B cell (primary cell): ENCODE data around the gene ANKS1B. TPM values are rescaled to one million over a fixed set of nuclear protein-coding genes. Genes with fewer than 3 reads are reported as not detected.

Experiments
- ATAC-seq: fragments of 200-7000 bp; cut with Tn5 transposase; one replicate; pipeline ENCODE4 v1.10.0; 2021; ENCODE audit warnings: low read depth, mild to moderate bottlenecking, moderate number of reproducible peaks, moderate library complexity
- CTCF ChIA-PET: fragments of 350-600 bp; sonication (Branson Sonifier 250); formaldehyde crosslinking; loops from one replicate; lab custom pipeline; 2021; ENCODE audit warnings: antibody characterized with exemption, inconsistent platforms; lab: Charles Lee
- POLR2A ChIA-PET: fragments of 350-600 bp; sonication (Branson Sonifier 250); formaldehyde crosslinking; loops from one replicate; lab custom pipeline; 2021; ENCODE audit warnings: antibody characterized with exemption; lab: Charles Lee
- DNase-seq: peaks from one replicate; pipeline ENCODE4 v3.0.0; 2013
- H2AFZ ChIP-seq: 2 replicates; pipeline ENCODE4 v1.6.1; 2012; ENCODE audit warnings: mild to moderate bottlenecking, low read depth, low read length; ENCODE audit not compliant: insufficient read depth, poor library complexity, severe bottlenecking
- H3K27ac ChIP-seq, 2 donors: 1 replicate in 1 of 2; 2 replicates in 1 of 2; pipeline ENCODE4 v1.5.1; 2012 to 2013; ENCODE audit warnings: low read length in 2 of 2, mild to moderate bottlenecking in 2 of 2, moderate library complexity in 1 of 2
- H3K27me3 ChIP-seq, 4 experiments: fragments of 200-600 bp in 1 of 4; sonication (generic) in 1 of 4; replicated peaks in 1 of 4; 1 replicate in 2 of 4; 2 replicates in 2 of 4; pipeline versions ENCODE4 v1.6.1 to v1.7.0; 2013 to 2016; ENCODE audit warnings: low read length in 3 of 4, mild to moderate bottlenecking in 2 of 4, mixed read lengths in 1 of 4, moderate library complexity in 1 of 4; ENCODE audit not compliant: insufficient read depth in 4 of 4, control insufficient read depth in 3 of 4; ENCODE audit errors: control extremely low read depth in 1 of 4
- H3K36me3 ChIP-seq, 2 experiments: replicated peaks in 1 of 2; 1 replicate in 1 of 2; 2 replicates in 1 of 2; pipeline versions ENCODE4 v1.6.1 to v1.7.1; 2013; ENCODE audit warnings: low read length in 1 of 2; ENCODE audit not compliant: insufficient read depth in 2 of 2, control insufficient read depth in 1 of 2; ENCODE audit errors: control extremely low read depth in 1 of 2, extremely low read depth in 1 of 2
- H3K4me1 ChIP-seq, 2 donors: fragments of 200-600 bp in 1 of 2; sonication (generic) in 1 of 2; 1 replicate in 1 of 2; 2 replicates in 1 of 2; pipeline versions ENCODE4 v1.5.1 to v1.6.1; 2013 to 2017; ENCODE audit warnings: low read length in 2 of 2; ENCODE audit not compliant: control insufficient read depth in 2 of 2, insufficient read depth in 2 of 2
- H3K4me2 ChIP-seq: replicated peaks from 2 replicates; pipeline ENCODE3; 2012; ENCODE audit warnings: mild to moderate bottlenecking, low read depth, low read length; ENCODE audit not compliant: poor library complexity, severe bottlenecking
- H3K4me3 ChIP-seq, 5 experiments: fragments of 200-600 bp in 1 of 5; sonication (generic) in 1 of 5; 1 replicate in 3 of 5; 2 replicates in 2 of 5; pipeline versions ENCODE4 v1.5.1 to v1.7.0; 2011 to 2016; ENCODE audit warnings: low read length in 4 of 5, mild to moderate bottlenecking in 4 of 5, low read depth in 2 of 5, control low read depth in 1 of 5, moderate library complexity in 1 of 5; ENCODE audit not compliant: insufficient read depth in 1 of 5; ENCODE audit errors: control extremely low read depth in 1 of 5, extremely low read depth in 1 of 5
- H3K79me2 ChIP-seq: fragments of 200-600 bp; sonication (generic); one replicate; pipeline ENCODE4 v1.6.0; 2016; ENCODE audit warnings: low read length; ENCODE audit not compliant: control insufficient read depth, insufficient read depth
- H3K9ac ChIP-seq: fragments of 200-600 bp; sonication (generic); 2 replicates; pipeline ENCODE4 v1.6.1; 2017; ENCODE audit warnings: mild to moderate bottlenecking, low read length, moderate library complexity
- H3K9me3 ChIP-seq, 3 donors: one replicate each; pipeline versions ENCODE4 v1.6.1 to v1.7.1; 2013; ENCODE audit warnings: low read length in 2 of 3; ENCODE audit not compliant: control insufficient read depth in 2 of 3, insufficient read depth in 1 of 3; ENCODE audit errors: control extremely low read depth in 1 of 3
- H4K20me1 ChIP-seq: 2 replicates; pipeline ENCODE4 v1.6.0; 2012; ENCODE audit warnings: mild to moderate bottlenecking, low read length; ENCODE audit not compliant: insufficient read depth, control insufficient read depth, poor library complexity, severe bottlenecking
- H3K27ac Mint-ChIP-seq: one replicate; pipeline ENCODE4 v1.8.0; 2021; ENCODE audit warnings: mixed read lengths
- H3K27me3 Mint-ChIP-seq: one replicate; pipeline ENCODE4 v1.8.0; 2021; ENCODE audit warnings: mixed read lengths
- H3K4me1 Mint-ChIP-seq: one replicate; pipeline ENCODE4 v1.8.0; 2021; ENCODE audit warnings: mixed read lengths
- H3K4me3 Mint-ChIP-seq: one replicate; pipeline ENCODE4 v1.8.0; 2021; ENCODE audit warnings: mixed read lengths
- H3K9me3 Mint-ChIP-seq: one replicate; pipeline ENCODE4 v1.8.0; 2022; ENCODE audit warnings: mixed read lengths; ENCODE audit not compliant: insufficient read depth
- CTCF ChIP-seq: fragments of 200-600 bp; IDR thresholded peaks from one replicate; pipeline ENCODE4 v1.8.0; 2022; ENCODE audit warnings: antibody characterized with exemption, mild to moderate bottlenecking
- EZH2 ChIP-seq: IDR thresholded peaks from 2 replicates; pipeline ENCODE4 v1.6.1; 2012; ENCODE audit warnings: borderline replicate concordance, low read depth, mild to moderate bottlenecking, moderate library complexity, low read length; ENCODE audit not compliant: insufficient read depth, poor library complexity, severe bottlenecking
- WGBS: methylation state at CpG from one replicate; pipeline ENCODE4 v1.1.5; 2013; ENCODE audit warnings: missing lambda C conversion rate; ENCODE audit not compliant: insufficient coverage; 5-methylcytosine and 5-hydroxymethylcytosine counted together
- intact Hi-C: fragments of 100-400 bp; cut with micrococcal nuclease; formaldehyde crosslinking; loops from one replicate; pipeline ENCODE4 v1.10.0; 2022
- polyA plus RNA-seq: library from polyadenylated mRNA; depleted of rRNA; stranded (reverse); fragments of >200 nt; gene quantifications from 2 replicates; pipeline ENCODE4 v1.2.3, GENCODE V29; 2012
- total RNA-seq, 2 donors: library from RNA; stranded (reverse); fragments of 120-200 nt in 1 of 2; gene quantifications; 1 replicate in 1 of 2; 2 replicates in 1 of 2; pipeline versions ENCODE4 v1.2.3 to v1.2.4, GENCODE V29; 2013 to 2022

Gene ANKS1B
- total and polyA plus RNA-seq, 2 donors (not counting 1 experiment from before 2014, with no cell fraction given): not detected

GRCh38 chr12:98870504-98870903 lies 1114.2 kb downstream of the ANKS1B start:
- ChIA-PET CTCF (no interaction called here), POLR2A (no interaction called here)
- intact Hi-C loops: no loop called here
- H3K27me3 Mint-ChIP-seq: peaks cover 8% of the 10 kb centered on the region
- Histone ChIP-seq H3K9ac (no peak overlapping the region), H3K4me1 (no peaks in the 10 kb centered on the region), H3K27ac (no peak overlapping the region), H3K4me2 (no peak overlapping the region), H4K20me1 (no peaks in the 10 kb centered on the region), H3K79me2 (no peaks in the 10 kb centered on the region), H3K27me3 (no peaks in the 10 kb centered on the region), H3K4me3 (no peak overlapping the region), H2AFZ (no peak overlapping the region), H3K36me3 (no peaks in the 10 kb centered on the region), H3K9me3 (no peaks in the 10 kb centered on the region)
- no peak overlapping the region for H3K27ac Mint-ChIP-seq
- WGBS: 18% methylated on average over 3 of the region's 6 CpGs
- no peak for ATAC-seq
- H3K4me1 Mint-ChIP-seq: no peaks in the 10 kb centered on the region
- no peak for DNase-seq
- H3K9me3 Mint-ChIP-seq: no peaks in the 10 kb centered on the region
- H3K4me3 Mint-ChIP-seq: no peak overlapping the region
- TF ChIP-seq CTCF (no peak), EZH2 (no peak)

GRCh38 chr12:98869886-98870503 lies 1114.7 kb downstream of the ANKS1B start:
- no peak overlapping the region for H3K4me2 ChIP-seq
- ChIA-PET CTCF (no interaction called here), POLR2A (no interaction called here)
- H3K79me2 ChIP-seq: no peaks in the 10 kb centered on the region
- H3K27me3 ChIP-seq: no peaks in the 10 kb centered on the region
- H3K9me3 Mint-ChIP-seq: no peaks in the 10 kb centered on the region
- no peak overlapping the region for H3K4me3 ChIP-seq
- H3K27me3 Mint-ChIP-seq: peaks cover 8% of the 10 kb centered on the region
- no peak overlapping the region for H3K27ac ChIP-seq
- no peaks in the 10 kb centered on the region for H3K9me3 ChIP-seq
- no peaks in the 10 kb centered on the region for H3K36me3 ChIP-seq
- H3K4me1 ChIP-seq: no peaks in the 10 kb centered on the region
- no peak overlapping the region for H3K9ac ChIP-seq
- no peak overlapping the region for H3K27ac Mint-ChIP-seq
- 100% methylated on average over 2 of the region's 2 CpGs for WGBS
- ATAC-seq (no peak), DNase-seq (no peak)
- H3K4me3 Mint-ChIP-seq: no peak overlapping the region
- H2AFZ ChIP-seq: no peak overlapping the region
- TF ChIP-seq EZH2 (no peak), CTCF (no peak)
- no peaks in the 10 kb centered on the region for H4K20me1 ChIP-seq
- H3K4me1 Mint-ChIP-seq: no peaks in the 10 kb centered on the region
- intact Hi-C loops: no loop called here
